Measurements from ENCODE around the gene BRD3OS. TPM values are rescaled to one million over a fixed set of nuclear protein-coding genes. Genes with fewer than 3 reads are reported as not detected.
A peak's percentile ranks its signal among the peaks of the same experiment; 100 is the strongest.

BRD3OS gene
- total and polyA plus RNA-seq, 12 donors = 14.7 to 70.6 (median 22.0) TPM

DNA sequence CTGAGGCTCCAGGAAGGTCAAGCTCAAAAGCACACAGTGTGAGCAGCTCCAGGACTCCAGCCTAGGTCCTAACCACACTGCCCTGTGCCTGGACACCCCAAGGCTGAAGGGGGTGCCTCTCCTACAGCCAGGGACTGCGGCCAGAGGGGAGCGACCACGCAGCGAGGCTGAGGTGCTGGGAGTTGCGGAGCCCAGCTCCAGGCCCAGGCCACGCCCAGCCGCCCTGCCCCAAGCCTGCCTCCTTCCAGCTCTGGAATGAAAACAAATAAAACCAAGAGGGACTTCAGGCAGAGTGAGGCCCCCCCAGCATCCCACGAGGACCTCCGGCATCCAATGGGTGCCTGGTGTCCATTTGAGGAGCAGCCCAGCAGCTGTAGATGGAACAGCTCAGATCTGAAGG is 48.4 kb upstream of the BRD3OS start:
- Histone ChIP-seq H3K9me3 (replicated peaks in 1 of 3) (no peaks in the 10 kb centered on the region), H3K36me3 (replicated peaks in 1 of 2) (no peaks in the 10 kb centered on the region), H3K27ac (peak overlapping the region in 2 of 5 donors; percentile 12 to 83), H3K4me1 (replicated peaks in 1 of 2) (peaks cover 33 to 55% of the 10 kb centered on the region in 2 donors), H3K27me3 (no peaks in the 10 kb centered on the region), H3K4me3 (no peak overlapping the region)
- TF ChIP-seq, protein P1, sequence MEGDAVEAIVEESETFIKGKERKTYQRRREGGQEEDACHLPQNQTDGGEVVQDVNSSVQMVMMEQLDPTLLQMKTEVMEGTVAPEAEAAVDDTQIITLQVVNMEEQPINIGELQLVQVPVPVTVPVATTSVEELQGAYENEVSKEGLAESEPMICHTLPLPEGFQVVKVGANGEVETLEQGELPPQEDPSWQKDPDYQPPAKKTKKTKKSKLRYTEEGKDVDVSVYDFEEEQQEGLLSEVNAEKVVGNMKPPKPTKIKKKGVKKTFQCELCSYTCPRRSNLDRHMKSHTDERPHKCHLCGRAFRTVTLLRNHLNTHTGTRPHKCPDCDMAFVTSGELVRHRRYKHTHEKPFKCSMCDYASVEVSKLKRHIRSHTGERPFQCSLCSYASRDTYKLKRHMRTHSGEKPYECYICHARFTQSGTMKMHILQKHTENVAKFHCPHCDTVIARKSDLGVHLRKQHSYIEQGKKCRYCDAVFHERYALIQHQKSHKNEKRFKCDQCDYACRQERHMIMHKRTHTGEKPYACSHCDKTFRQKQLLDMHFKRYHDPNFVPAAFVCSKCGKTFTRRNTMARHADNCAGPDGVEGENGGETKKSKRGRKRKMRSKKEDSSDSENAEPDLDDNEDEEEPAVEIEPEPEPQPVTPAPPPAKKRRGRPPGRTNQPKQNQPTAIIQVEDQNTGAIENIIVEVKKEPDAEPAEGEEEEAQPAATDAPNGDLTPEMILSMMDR (IDR thresholded peaks at IDR 0.05) = no peak
- TF ChIP-seq POLR2A (IDR thresholded peaks at IDR 0.05) = no peak
- intact Hi-C loops (cut with DNase I) = no loop called here
- peak in 2 of 7 donors; percentile 1 to 15 for DNase-seq
- 79 to 100% (median 86%) methylated on average over 2 to 9 of the region's 9 CpGs for WGBS, 4 donors

DNA sequence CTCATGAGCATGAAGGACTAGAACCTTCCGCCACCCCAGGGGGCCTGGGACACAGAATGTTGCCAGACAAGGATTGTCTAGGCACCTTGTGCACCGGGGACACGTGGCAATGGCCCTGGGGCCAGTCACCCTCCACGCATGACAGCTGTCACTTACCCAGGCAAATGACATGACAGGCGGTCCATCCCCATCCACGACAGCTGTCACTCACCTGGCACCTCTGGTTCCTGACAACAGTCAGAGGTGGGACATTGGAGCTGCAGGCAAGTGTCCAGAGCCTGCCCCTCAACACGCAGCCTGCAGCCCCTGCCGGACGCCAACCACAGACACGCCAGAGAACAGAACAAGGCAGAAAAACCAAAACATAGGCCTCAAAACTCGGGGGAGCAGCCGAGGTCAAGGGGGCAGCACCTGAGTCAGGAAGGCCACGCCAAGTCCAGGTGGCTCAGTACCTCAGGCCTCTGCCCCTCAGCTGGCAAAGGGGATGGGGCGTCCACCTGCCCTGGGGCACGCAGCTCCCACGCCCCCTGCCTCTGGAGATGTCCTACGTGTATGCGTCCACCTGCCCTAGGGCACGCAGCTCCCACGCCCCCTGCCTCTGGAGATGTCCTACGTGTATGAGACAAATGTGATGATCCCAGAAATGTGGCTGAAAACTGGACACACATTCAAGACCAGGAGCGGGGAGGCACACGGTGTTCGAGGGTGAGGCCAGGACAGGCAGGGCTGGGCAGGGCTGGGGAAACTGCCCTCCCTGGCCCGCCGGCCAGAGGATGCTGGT is 47.7 kb upstream of the BRD3OS start:
- Histone ChIP-seq H3K27me3 (no peaks in the 10 kb centered on the region), H3K4me3 (no peak overlapping the region), H3K27ac (peak overlapping the region in 1 of 5 donors; percentile 83), H3K9me3 (replicated peaks in 1 of 3) (no peaks in the 10 kb centered on the region), H3K4me1 (replicated peaks in 1 of 2) (peaks cover 32 to 52% of the 10 kb centered on the region in 2 donors), H3K36me3 (replicated peaks in 1 of 2) (no peaks in the 10 kb centered on the region)
- WGBS, 4 donors = 81 to 92% (median 88%) methylated on average over 12 to 26 of the region's 26 CpGs
- intact Hi-C loops (cut with DNase I) = no loop called here
- DNase-seq = peak in 2 of 7 donors; percentile 4 to 12
- no peak for TF ChIP-seq POLR2A (IDR thresholded peaks at IDR 0.05)

DNA sequence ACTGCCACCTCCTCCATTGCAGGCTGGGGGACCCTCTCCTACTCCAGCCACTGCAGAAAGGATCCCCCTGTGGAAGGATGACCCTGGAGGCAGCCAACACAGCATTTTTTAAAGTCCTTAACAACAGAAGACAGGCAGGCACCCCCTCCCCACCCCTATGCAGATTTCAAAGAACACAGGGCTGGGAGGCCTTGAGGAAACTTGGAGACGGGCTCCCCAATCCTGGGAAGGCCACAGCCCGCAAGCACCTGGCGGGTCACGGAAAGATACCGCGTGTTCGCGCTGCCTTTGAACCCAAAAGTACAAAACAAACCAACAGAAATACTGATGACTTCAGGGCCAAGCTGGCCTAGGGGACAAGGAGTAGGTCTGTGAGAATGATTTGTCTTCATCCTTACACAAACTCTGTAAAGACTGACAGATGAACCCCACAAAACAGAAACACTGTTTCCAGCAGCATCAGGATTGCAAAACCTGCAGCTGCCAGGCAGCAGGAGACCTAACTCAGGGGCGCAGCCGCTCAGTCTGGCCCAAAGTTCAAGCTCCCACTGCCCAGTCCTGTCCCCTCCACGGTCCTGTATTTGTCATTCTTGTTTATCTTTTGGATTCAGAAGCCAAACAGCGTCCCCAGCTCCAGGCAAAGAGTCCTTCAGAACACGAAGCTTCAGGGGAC is 46.9 kb upstream of the BRD3OS start:
- no peak overlapping the region for H3K4me3 ChIP-seq
- intact Hi-C loops (cut with DNase I) = no loop called here
- peak overlapping the region in 3 of 5 donors; percentile 22 to 83 (median 78) for H3K27ac ChIP-seq
- no peaks in the 10 kb centered on the region for H3K27me3 ChIP-seq
- 45 to 61% (median 53%) methylated on average over 12 to 13 of the region's 13 CpGs for WGBS, 4 donors
- H3K9me3 ChIP-seq (replicated peaks in 1 of 3) = no peaks in the 10 kb centered on the region
- TF ChIP-seq, protein P1 (IDR thresholded peaks at IDR 0.05) = no peak
- no peak for TF ChIP-seq POLR2A (IDR thresholded peaks at IDR 0.05)
- peaks cover 32 to 52% of the 10 kb centered on the region in 2 donors for H3K4me1 ChIP-seq (replicated peaks in 1 of 2)
- no peaks in the 10 kb centered on the region for H3K36me3 ChIP-seq (replicated peaks in 1 of 2)
- peak in 1 of 7 donors; percentile 24 for DNase-seq

DNA sequence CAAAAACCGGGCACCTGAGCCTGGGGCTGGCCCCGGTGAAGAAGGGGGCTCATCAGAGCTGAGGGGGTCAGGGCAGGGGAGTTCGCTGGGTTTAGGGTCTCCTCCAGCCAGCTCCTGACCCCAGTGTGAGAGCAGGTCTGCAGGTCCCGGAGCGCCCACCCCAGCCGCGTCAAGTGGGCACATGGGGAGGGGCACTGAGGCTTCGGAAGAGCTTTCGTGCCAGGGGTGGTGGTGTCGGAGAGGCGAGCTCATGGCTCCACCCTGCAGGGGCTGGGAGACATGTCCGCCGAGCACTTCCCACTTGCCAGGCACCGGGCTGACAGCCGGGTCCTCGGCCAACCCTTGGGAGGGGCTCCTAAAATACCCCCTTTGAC is 46.4 kb upstream of the BRD3OS start:
- DNase-seq = no peak
- Histone ChIP-seq H3K27ac (peak overlapping the region in 3 of 5 donors; percentile 22 to 83 (median 78)), H3K4me1 (replicated peaks in 1 of 2) (peaks cover 32 to 47% of the 10 kb centered on the region in 2 donors), H3K27me3 (no peaks in the 10 kb centered on the region), H3K36me3 (replicated peaks in 1 of 2) (no peaks in the 10 kb centered on the region), H3K4me3 (peak overlapping the region in 1 of 4 donors; percentile 20), H3K9me3 (replicated peaks in 1 of 3) (no peaks in the 10 kb centered on the region)
- intact Hi-C loops (cut with DNase I) = no loop called here
- TF ChIP-seq, protein P1 (IDR thresholded peaks at IDR 0.05) = no peak
- TF ChIP-seq POLR2A (IDR thresholded peaks at IDR 0.05) = no peak
- WGBS, 4 donors = 59 to 76% (median 70%) methylated on average over 2 to 16 of the region's 16 CpGs

Measured in adrenal gland (tissue), 12 donors.